Measurements from ENCODE around the gene SCAMP5. TPM values are rescaled to one million over a fixed set of nuclear protein-coding genes. Genes with fewer than 3 reads are reported as not detected.

Gene SCAMP5
- total RNA-seq, 1 experiment from 2014 or later, result 6.2 TPM

DNA sequence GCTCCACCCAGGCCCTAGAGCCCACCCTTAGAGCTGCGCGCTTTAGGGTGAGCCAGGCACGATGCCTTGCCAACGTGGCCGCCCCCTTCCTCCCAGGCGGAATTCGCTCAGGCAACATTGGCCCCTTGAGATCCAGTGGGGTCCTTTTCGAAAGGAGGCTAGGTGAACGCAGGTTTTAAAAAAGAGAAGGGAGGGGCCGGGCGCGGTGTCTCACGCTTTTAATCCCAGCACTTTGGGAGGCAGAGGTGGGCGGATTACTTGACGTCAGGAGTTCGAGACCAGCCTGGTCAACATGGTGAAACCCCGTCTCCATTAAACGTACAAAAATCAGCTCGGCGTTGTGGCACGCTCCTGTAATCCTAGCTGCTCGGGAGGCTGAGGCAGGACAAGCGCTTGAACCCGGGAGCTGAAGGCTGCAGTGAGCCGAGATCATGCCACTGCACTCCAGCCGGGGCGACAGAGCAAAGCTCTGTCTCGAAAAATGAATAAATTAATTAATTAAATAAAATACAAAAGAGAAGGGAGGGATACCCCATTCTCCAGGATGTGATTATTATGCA, 37.8 kb upstream of the SCAMP5 start:
- BruUV-seq (replicated peaks), result no TSS peak

More for the DNA sequence above, 37.8 kb upstream of the SCAMP5 start:
- H3K27me3 ChIP-seq (ENCODE audit: insufficient read depth, low read length), result no peaks in the 10 kb centered on the region
- H3K9me2 ChIP-seq (ENCODE audit: insufficient read depth), result no peaks in the 10 kb centered on the region
- intact Hi-C loops (cut with micrococcal nuclease), result no loop called here
- no peaks in the 10 kb centered on the region for H3K36me3 ChIP-seq (ENCODE audit: control insufficient read depth in 1 of 2, insufficient read depth in 2 of 2, low read length in 2 of 2)
- RAD21 ChIA-PET (ENCODE audit: low non-redundant PET in 1 of 2, low total read pairs in 2 of 2, uncharacterized antibody in 2 of 2, unreplicated experiment in 2 of 2), result interaction anchor here in 1 of 2 experiments (1.2 kb wide), 1 partner anchor 30 kb away, joined by 3 read pairs; no protein-coding TSS in a partner anchor
- H3K79me2 ChIP-seq (ENCODE audit: insufficient read depth, low read length), result no peaks in the 10 kb centered on the region; the same call in 1 of the 2 replicates
- CTCF ChIA-PET, result interaction anchor here (1.0 to 1.9 kb wide), 5 partner anchors 9 to 244 kb away, joined by 3 to 6 read pairs (median 5); partner anchors contain the start of gene C15orf39
- TF ChIP-seq FOSL1 (IDR thresholded peaks at IDR 0.05; ENCODE audit: low read depth) (no peak), POLR2AphosphoS5 (IDR thresholded peaks at IDR 0.05; ENCODE audit: low read depth, low read length) (no peak), SP1 (IDR thresholded peaks at IDR 0.05; ENCODE audit: low read depth) (no peak), EGR1 (IDR thresholded peaks at IDR 0.05; ENCODE audit: low read depth) (no peak), SIN3A (IDR thresholded peaks at IDR 0.05; ENCODE audit: low read depth) (no peak), CBX3 (IDR thresholded peaks at IDR 0.05; ENCODE audit: low read depth) (no peak), ELF1 (IDR thresholded peaks at IDR 0.05; ENCODE audit: borderline replicate concordance, low read depth) (no peak)
- TF ChIP-seq, protein P1, sequence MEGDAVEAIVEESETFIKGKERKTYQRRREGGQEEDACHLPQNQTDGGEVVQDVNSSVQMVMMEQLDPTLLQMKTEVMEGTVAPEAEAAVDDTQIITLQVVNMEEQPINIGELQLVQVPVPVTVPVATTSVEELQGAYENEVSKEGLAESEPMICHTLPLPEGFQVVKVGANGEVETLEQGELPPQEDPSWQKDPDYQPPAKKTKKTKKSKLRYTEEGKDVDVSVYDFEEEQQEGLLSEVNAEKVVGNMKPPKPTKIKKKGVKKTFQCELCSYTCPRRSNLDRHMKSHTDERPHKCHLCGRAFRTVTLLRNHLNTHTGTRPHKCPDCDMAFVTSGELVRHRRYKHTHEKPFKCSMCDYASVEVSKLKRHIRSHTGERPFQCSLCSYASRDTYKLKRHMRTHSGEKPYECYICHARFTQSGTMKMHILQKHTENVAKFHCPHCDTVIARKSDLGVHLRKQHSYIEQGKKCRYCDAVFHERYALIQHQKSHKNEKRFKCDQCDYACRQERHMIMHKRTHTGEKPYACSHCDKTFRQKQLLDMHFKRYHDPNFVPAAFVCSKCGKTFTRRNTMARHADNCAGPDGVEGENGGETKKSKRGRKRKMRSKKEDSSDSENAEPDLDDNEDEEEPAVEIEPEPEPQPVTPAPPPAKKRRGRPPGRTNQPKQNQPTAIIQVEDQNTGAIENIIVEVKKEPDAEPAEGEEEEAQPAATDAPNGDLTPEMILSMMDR (IDR thresholded peaks at IDR 0.05 in 2 of 3, conservative IDR thresholded peaks at IDR 0.05 in 1 of 3; ENCODE audit: borderline replicate concordance in 1 of 3, insufficient read depth in 1 of 3, low read depth in 2 of 3, low read length in 2 of 3), result no peak
- H3K4me3 ChIP-seq (replicated peaks in 1 of 2; ENCODE audit: low read depth in 1 of 2, low read length in 2 of 2), result peak overlapping the region; percentile 62 to 82
- H3K9ac ChIP-seq (ENCODE audit: low read length), result peak overlapping the region; percentile 89
- H3K27ac ChIP-seq (ENCODE audit: low read depth, low read length), result peak overlapping the region; percentile 98
- no peaks in the 10 kb centered on the region for H4K20me1 ChIP-seq (ENCODE audit: insufficient read depth)
- POLR2A ChIA-PET, result interaction anchor here (1.1 to 1.3 kb wide), 2 partner anchors 37 to 495 kb away, joined by 3 read pairs; partner anchors contain the start of gene SCAMP5
- H3K9me3 ChIP-seq (ENCODE audit: control insufficient read depth in 1 of 2, insufficient read depth in 1 of 2, low read depth in 1 of 2, low read length in 2 of 2), result no peaks in the 10 kb centered on the region
- peak overlapping the region; percentile 83 for H2AFZ ChIP-seq (ENCODE audit: low read depth, low read length, poor library complexity, severe bottlenecking)
- DNase-seq (ENCODE audit: low read depth, low spot score), result no peak
- H3K4me1 ChIP-seq (ENCODE audit: control insufficient read depth in 1 of 2, insufficient read depth in 2 of 2, low read length in 2 of 2), result peaks cover 23 to 70% of the 10 kb centered on the region in 2 experiments
- peak overlapping the region; percentile 100 for H3K4me2 ChIP-seq (ENCODE audit: low read length)
- no peak for ATAC-seq
